Mammary epithelial cell (primary cell): ENCODE measurements around the gene EVI2A.

Experiments used
- EZH2 ChIP-seq: IDR thresholded peaks from 2 replicates; pipeline ENCODE4 v1.6.1; 2012; ENCODE audit warnings: low read length, inconsistent platforms, borderline replicate concordance
- TF ChIP-seq, protein P1 (sequence below), 2 donors: IDR thresholded peaks in 1 of 2; conservative IDR thresholded peaks in 1 of 2; 2 replicates each; pipeline ENCODE4 v1.5.1; 2011 to 2012; ENCODE audit warnings: inconsistent platforms in 2 of 2, low read length in 2 of 2, mild to moderate bottlenecking in 2 of 2, control low read depth in 1 of 2, low read depth in 1 of 2; ENCODE audit not compliant: insufficient read depth in 1 of 2; ENCODE audit errors: extremely low read depth in 1 of 2

DNA sequence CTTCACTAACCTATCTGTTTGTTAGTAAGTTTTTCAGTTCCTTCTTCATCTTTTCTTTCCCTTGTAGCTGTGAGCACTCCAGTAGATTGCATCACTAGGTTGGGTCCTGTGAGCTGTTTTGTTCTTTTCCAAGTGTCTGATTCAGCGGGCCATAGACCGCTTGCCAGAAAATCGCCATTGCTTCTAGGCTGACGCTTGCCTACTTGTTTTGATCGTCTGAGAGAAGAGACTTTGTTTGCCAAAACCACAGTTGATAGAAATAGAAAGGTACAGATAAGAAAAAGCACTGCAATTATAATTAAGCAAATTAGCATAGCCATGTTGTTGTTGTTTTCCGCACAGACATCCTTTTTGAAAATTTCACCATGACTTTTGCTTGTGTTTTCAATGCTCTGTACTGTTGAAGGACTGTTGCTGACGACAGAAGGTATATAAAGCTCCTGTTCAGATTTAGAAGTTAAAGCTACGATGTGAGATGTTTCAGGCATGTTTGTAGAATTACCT is 3.1 kb downstream of the EVI2A start:
- TF ChIP-seq, protein P1, sequence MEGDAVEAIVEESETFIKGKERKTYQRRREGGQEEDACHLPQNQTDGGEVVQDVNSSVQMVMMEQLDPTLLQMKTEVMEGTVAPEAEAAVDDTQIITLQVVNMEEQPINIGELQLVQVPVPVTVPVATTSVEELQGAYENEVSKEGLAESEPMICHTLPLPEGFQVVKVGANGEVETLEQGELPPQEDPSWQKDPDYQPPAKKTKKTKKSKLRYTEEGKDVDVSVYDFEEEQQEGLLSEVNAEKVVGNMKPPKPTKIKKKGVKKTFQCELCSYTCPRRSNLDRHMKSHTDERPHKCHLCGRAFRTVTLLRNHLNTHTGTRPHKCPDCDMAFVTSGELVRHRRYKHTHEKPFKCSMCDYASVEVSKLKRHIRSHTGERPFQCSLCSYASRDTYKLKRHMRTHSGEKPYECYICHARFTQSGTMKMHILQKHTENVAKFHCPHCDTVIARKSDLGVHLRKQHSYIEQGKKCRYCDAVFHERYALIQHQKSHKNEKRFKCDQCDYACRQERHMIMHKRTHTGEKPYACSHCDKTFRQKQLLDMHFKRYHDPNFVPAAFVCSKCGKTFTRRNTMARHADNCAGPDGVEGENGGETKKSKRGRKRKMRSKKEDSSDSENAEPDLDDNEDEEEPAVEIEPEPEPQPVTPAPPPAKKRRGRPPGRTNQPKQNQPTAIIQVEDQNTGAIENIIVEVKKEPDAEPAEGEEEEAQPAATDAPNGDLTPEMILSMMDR (conservative IDR thresholded peaks at IDR 0.05 in 1 of 2, IDR thresholded peaks at IDR 0.05 in 1 of 2; ENCODE audit: extremely low read depth in 1 of 2, insufficient read depth in 1 of 2, low read depth in 1 of 2, low read length in 2 of 2): no peak
- TF ChIP-seq EZH2: no peak
